HG03066 (cell line): ENCODE data around the gene STARD8.

Source experiments
- ATAC-seq: cut with Tn5 transposase; IDR thresholded peaks from one replicate; pipeline ENCODE4 v1.9.1; 2021; ENCODE audit warnings: low read depth; ENCODE audit not compliant: unreplicated experiment

STARD8 gene

DNA sequence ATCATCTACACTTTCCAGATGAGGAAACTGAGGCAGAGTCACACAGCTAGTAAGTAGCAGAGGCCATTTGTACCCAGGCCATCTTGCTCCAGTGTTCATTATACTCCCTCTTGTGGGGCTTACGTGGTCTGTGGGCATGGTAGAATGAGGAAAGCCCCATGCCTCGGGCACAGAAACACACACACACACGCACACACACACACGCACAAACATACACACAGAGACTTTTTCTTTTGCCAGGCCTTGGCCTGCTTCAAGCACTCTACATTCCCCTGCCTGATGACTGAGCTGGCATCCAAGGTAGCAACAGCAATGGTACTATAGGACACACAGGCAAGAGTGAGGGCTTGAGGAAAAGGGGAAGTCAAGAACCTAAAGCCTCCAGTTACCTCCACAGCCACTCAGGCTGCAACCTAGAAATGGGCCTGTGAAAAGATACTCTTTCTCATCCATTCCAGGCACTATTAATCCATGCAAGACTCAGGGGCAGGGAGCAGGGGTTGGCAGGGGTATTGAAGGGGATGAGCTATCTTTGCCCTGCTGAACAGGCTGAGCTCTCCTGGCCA, 43.6 kb downstream of the STARD8 start:
- ATAC-seq: no peak

DNA sequence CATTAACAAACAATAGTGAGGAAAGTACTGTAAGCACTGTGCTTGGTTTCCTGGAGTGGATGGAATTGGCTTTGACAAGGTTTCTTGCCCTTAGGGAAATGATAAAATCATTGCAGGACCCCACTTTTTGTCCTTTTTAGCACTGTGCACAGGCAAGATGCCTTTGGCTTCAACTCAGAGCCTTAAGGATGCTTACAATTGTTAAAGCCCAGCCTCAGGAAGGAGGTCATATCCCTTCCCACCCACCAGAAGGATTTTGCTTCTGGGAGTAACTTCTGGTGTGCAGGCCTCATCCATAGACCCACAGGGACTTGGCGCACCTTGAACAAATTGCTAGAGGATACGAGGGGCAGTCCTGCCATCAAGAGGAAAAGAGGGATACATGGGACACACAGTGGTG, 44.5 kb downstream of the STARD8 start:
- ATAC-seq: no peak

DNA sequence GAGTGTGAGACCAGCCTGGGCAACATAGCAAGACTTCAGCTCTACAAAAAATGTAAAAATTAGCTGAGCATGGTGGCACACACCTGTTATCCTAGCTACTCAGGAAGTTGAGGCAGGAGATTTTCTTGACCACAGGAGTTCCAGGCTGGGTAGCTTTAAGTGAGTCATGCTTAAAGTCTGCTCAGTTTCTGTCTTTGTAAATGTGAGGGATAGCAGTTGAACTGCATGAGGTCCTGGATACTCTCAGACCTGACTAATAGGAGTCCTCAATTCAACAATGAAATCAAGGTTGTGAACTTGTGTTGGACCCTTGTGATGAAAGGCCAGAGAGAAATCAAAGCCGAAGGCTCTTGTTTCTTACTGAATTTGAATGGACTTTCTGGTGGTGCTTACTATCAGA, 45.2 kb downstream of the STARD8 start:
- no peak for ATAC-seq

DNA sequence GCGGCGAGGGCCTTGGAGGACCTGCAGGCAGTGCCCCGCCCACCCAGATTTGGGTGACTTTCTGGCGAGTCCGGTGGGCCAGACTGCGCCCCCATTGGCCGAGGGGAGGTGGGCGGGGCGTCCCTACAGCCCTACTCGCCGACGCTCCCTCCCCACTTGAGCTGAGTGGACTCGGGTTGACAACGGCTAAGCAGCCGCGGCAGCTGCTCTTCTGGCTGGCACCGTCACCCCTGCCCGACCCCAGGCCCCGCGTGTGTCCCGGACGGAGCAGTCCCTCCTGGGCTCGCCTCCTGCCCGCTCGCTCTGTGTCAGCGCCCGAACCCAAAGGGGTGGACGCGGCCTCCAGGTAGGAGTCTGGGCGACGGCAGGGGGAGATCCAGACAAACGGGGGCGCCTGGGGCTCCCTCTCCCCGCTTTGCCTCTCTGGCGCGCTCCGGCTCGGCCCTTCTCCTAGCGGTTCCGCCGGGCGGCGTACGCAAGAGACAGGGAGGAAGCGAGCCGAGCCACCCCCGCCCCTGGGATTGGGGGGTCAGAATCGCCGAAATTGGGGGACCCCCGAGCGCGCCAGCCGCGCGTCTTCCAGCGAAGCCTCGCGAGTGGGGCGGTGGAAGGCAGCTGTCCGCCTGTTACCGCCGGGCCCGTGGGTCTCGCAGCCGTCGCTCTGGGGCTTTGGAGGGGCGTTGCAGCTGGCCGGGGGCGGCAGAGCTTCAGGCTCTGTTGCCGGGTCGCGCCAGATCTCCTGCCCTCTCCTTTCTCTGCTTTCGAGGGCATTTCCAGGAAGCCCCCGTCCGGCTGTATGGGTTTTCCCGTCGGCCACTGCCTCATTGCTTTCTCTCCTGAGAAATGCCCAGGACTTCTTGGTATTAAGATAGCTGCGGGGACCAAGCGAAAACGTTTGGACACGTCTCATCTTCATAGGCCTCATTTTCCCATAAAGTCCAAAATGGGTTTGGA, 46.3 kb downstream of the STARD8 start:
- no peak for ATAC-seq

DNA sequence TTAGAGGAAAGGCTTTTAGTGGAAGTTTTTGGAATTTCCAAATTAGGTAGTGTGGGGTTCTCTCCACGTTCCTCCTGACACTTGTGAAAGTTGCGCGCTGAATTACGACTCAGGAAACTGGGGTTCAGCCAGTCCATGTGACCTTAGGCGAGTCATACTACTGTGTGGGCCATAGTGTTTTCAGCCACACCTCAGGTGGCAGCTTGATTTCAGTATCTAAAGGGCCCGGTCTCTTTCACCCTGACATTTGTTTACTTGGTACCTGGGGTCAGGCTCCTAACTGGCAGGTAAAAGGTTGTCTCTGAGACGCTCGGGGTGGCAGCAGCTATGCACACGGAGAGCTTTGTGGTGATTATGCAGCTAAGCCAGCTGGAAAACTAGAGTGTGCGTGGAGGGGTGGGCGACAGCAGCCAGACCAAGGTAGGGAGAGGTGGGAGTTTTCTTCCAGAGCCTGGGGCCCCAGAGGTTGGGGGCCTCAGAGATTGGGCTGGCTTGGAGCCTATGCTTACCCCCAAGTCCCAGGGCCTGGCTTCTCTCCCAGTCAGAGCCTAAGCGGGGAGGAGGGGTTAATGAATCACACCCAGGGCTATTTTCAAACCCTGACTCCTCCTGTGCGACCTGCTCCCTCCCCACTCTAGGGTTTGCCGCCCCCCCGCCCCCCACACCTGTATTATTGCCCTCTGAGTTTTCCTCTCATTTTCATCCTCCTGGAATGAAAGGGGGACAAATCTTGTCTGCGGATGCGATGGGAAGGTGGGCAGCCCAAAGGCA, 47.2 kb downstream of the STARD8 start:
- ATAC-seq: no peak

DNA sequence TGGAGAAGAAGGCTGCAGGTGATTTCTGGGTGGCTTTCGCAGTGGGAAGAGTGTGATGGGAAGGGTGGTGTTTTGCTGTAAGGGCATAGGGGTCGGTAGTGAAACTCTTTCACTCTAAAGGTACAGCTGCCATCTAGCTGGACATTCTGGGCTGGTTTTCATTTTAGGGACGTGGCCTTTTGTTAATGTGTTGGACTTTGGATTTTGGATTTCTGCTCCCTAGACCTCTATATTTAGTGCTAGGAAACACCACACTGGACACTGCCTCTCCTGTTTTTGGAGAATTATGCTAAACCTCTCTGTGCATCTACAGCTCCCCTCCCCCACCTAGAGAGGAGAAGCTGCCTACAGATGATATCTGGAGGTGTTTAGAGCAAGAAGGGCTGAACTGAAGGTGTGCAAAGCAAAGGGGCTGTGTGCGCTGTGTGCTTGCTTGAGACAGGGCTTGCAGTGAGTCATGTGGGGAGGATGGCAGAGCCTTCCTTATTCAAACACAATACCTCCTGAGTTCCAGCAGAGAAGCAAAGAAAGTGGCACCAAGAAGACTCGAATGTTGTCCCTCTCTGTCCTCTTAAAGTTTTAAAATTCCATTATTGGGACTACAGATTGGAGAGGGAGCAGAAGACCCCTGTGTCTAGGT, 47.9 kb downstream of the STARD8 start:
- no peak for ATAC-seq

DNA sequence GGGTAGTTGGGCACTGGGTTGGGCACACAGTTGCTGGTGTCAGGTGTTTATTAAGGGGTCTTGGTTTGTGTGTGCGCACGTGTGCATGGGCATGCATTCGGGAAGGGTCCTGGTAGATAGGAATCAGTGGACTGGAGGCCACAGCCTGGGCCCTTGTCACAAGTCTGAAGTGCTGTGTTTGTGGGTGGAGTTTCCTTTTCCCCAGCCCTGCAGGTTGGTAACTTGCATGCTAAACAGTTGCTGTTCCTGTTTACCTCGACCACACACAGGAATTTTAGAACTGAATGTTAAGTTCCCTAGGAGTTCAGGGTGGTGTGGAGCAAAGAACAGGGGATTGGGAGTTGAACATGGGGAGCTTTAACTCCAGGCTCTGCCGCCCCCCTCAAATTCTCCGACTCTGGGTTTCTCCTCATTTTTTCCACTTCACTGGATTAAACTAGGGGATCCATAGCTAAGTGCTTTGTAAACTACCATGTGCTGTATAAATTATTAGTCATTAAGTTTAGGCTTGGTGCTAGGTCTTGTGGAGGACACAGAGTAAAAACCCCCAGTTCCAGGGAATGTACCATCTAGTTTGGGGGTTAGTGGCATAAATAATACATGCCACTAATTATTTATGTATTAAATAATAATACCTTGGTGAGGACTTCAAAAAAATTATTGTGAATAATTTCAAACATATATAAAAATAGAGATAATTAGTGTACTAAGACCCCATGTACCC, 49.0 kb downstream of the STARD8 start:
- ATAC-seq: no peak

DNA sequence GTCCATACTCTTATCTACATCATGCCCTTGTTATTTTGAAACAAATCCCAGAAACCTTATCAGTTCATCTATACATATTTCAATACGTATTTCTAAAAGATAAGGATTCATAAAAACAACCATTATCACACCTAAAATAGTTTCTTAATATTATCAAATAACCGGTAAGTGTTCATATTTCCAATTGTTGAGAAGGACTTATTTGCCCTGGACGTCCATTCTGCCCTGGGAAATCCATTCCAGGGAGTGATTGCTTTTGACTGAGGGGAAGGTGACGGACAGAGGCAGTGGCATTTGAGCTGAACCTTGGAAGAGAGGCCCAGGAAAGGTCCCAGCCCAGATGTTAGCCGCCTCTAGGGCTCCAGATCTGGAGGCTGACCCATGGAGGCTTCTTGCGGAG, 49.6 kb downstream of the STARD8 start:
- ATAC-seq: no peak

DNA sequence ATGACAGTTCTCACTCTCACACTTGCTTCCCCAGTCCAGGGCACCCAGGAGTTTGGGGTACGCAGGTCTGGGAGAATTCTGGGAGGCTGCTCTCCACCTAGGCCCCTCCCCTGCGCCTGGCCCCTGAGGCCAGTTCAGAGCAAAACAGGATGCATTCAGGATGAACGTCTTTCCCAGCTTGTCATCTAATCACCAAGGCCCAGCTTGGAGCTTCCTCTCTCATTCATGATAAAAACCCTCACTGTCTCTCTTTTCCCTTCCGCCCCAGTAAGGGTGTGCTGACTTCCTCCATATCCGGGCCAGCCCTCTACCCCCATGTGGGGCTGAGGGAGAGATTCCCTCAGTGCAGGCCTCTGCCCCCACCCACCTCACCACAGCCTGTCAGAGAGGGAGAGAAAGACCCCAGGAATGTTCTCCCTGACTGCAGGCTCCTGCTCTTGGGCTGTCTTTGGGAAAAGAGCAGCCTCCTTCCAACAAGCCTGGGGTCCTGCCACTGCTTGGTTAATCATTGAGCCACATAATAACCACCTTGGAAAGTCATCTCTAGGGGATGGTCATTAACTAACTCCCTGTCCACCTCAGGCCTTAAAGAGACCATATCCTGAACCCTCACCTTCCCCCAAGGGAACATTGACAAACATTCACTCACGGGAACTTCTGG, 50.1 kb downstream of the STARD8 start:
- ATAC-seq: no peak

DNA sequence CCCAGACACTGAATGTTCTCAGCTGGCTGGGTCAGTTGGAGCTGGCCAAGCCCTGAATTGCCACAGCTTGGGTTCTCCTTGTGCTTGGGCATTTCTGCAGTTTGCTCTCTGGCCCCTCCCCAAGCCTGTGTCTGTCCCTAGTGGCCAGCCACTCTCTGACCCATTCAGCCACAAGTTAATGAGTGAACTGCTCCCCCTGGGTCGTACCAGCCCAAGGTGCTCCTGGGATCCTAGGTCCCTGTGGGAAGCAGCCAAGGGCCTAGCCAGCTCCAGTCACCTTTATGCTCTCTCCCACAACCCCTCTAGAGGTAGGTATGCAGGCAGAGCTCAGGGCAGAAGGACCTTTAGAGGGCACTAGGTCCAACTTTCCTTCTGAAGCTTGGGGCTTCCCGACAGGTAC, 51.5 kb downstream of the STARD8 start:
- ATAC-seq: no peak

DNA sequence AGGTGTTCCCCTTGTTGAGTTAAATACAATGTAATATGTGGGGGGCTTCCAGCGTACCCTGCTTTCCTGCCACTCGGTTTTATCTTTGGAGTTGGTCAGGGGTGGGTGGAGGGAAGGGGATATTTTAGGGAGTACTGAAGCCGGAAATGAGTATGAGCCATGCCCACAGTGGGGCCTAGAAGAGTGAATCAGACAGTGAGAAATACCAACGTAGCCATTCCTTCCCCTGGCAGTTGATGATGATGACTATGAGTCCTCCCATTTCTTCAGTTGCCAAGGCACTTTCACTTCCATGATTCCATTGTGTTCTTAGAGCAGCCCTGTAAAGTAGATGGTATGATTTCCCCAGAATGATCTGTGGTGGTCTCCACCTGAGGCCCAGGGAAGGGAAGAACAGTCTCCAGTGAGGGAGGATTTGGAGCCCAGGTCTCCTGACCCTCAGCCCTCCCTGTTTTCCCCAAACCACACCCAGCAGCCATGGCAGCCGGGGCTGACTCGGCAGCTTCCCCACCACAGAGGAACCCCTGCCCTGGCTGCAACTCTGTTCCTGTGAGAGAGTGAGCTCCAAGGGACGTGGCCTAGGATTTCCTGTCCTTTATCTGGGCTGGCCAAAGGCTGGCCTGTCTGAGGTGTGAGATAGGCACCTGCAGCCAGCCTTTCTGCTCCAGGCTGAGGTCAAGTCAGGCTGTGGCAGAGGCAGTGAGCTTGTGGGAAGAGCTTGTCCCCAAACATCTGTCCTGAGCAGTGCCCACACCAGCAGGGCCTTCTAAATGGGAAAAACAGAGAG, 52.7 kb downstream of the STARD8 start:
- no peak for ATAC-seq

DNA sequence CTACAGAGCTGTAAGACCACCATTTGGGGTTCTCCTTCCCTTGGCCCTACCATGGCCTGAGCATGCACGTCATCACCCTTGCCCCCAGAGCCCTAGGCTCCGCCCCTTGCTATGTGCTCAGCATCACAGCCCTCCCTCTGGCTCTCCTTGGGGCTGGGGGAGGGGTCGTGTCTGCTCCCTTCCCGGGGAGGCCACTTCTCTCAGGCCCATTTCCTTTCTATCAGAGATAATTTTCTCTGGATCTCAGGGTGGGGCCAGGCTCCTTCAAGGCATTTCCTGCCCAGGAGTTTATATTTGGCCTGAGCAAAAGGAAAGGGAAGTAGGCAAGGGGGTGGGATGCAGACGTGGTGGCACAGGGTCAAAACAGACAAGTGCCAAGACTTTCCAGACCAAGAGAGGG, 55.9 kb downstream of the STARD8 start:
- ATAC-seq: no peak

DNA sequence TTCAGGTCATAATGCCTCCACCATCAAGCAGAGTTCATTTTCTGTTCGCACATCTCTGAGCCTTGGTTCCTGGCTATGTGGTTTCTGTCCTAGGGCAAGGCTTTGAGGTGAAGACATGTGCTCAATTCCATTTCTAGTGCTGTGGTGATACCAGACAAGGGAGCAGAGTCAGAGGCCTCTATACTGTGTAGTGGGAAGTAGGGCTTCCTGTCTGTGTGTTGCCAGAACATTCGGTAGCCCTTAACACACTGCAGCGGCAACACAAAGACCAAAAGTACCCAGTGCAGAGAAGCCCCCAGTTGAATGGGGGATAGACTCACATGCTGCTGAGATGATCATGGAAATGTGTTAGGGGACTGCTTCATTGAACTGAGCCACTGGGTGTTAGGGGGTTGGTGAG, 56.4 kb downstream of the STARD8 start:
- ATAC-seq: no peak

DNA sequence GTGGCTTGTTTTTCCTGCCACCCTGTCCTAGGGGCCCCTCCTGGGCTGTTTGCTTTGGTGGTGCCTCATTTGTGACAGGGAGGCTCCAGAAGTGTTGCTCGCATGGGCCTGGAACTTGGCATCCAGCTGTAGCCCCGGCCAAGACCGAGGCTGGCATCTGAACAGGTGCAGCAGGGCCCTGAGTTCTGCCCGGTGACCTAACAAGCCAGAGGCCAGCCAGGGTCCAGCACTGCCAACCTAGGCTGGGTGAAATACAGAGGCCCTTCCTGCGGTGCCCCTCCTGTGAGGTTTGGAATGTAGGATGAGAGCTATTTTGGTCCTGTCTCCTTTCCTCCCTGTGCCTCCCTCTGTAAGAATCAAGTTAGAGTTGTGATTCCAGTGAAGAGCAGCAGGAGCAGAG, 58.5 kb downstream of the STARD8 start:
- ATAC-seq: no peak

DNA sequence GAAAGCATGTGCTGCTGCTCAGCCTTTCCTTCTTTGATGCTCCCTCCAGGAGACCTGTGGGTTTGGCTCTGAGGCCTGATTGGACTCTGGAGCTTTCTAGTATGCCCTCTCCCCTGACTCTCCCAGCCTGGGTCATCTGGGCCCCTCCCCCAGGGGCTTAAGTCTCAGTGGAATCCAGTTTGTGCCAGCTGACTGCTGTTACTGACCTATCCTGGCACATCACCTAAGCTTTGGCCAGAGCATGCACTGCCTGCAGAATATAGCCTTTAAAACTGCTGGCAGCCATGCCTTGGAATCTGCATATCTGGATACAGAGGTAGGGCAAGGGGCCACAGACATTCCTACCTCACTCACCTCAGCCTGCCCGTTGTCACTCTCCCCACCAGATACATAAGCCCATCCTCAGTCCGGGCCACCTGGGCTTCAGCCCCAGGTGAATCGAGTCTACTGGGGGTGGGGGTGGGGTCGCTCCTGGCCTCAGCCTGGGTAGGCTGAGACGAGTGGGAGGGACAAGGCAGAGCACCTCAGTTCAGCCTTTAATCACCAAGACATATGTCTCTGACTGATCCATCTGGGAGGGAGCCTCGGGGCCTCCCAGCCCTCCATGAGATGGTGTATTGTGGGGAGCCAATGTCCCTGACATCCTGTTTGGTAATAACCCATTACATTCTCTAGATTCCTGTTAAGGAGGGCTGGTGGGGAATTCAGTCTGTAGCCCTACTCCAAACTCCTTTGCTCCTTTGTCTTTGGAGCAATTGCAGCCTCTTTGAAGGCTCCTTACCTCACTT, 61.2 kb downstream of the STARD8 start:
- no peak for ATAC-seq

DNA sequence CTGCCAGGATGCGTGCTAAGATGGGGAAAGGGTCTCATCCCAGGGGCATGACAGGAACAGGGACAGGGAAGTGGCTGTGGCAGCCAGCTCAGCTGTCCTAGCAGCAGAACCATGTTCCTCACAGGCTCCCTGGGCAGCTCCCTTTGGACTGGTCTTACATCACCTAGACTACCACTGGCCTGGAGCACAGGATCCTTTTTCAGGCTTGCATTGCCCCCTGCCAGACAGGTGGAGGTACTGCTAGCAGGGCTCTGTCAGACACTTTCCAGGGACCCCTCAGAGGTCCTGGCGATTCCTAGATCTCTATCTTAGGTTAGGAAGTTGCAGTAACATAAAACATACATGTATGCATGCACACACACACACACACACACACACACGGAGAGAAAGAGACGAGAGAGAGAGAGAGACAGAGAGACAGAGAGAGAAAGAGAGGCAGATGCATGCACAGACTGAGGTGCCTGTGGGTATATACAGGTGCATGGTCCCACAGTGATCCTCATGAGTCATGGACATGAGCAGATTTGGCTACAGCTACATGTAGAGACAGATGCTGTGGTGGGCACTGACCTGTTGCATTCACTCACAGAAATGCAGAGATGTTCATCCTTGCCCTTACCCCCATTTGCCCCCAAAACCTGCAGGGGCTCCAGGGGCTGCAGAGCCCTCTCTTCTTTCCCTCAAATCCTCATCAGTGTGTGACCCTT, 63.6 kb downstream of the STARD8 start:
- ATAC-seq: no peak

DNA sequence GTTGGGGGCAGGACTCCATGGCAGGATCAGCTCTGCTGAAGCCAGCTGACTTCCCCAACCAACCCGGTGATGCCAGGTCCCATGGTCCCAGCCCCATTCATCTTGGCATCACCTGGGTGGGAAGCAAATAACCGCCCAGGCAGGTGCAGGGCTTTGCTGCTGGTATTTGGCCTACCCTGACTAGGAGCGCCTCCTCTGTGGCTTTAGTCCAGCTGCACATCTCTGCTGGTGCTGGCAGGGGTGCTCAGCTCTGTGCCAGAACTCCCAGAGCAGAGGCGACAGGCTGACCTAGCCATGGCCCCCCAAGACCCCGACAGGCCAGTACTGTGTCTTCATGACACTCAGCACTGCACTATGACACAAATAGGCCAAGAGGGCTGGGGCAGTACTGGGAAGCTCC, 64.4 kb downstream of the STARD8 start:
- no peak for ATAC-seq

DNA sequence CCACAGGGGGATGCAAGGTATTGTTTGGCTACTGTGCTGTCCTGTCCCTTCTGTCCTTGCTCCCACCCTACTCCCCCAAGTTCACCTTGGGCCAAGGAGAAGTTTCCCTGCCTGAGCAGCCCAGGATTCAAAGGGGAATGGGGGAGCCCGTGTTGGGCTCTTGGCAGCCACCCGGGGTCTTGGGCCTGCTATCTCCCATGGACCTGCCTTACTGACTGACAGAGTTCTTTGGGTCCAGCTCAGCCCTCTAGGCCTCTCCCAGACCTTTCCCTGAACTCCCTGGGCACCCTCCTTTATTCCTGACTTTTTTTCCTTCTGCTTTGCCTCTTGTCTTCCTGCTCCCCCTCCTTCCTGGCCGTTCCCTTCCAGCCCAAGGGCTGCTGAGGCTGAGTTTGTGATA, 67.4 kb downstream of the STARD8 start:
- ATAC-seq: no peak
